Large intestine (tissue), 3 donors: ENCODE results near the gene RBM12. TPM values are rescaled to one million over a fixed set of nuclear protein-coding genes. Genes with fewer than 3 reads are reported as not detected.

Source experiments
- DNase-seq, 2 donors: peaks; one replicate each; pipeline versions ENCODE4 v3.0.0 to v3.0.0-alpha.2; 2013
- H3K27ac ChIP-seq: one replicate; pipeline ENCODE4 v1.5.1; 2013; ENCODE audit warnings: low read length
- H3K27me3 ChIP-seq: 2 replicates; pipeline ENCODE4 v1.6.1; 2013; ENCODE audit warnings: low read length; ENCODE audit not compliant: control insufficient read depth, insufficient read depth
- H3K36me3 ChIP-seq: 2 replicates; pipeline ENCODE4 v1.6.1; 2013; ENCODE audit warnings: low read length; ENCODE audit not compliant: control insufficient read depth, insufficient read depth
- H3K4me1 ChIP-seq: one replicate; pipeline ENCODE4 v1.6.1; 2013; ENCODE audit warnings: low read length; ENCODE audit not compliant: control insufficient read depth, insufficient read depth
- H3K4me3 ChIP-seq: one replicate; pipeline ENCODE4 v1.5.1; 2013; ENCODE audit warnings: low read length
- H3K9me3 ChIP-seq: one replicate; pipeline ENCODE4 v1.6.1; 2013; ENCODE audit warnings: mild to moderate bottlenecking, low read depth, low read length, moderate library complexity; ENCODE audit not compliant: control insufficient read depth
- WGBS: methylation state at CpG from one replicate; pipeline ENCODE4 v1.1.5; 2013; ENCODE audit warnings: low lambda C conversion rate; ENCODE audit not compliant: insufficient coverage; 5-methylcytosine and 5-hydroxymethylcytosine counted together
- polyA plus RNA-seq: library from polyadenylated mRNA; unstranded; fragments of 120-200 nt; gene quantifications from one replicate; pipeline ENCODE4 v1.2.1, GENCODE V29; 2013

RBM12 gene
- polyA plus RNA-seq, 1 donor, result 62.4 TPM

- H3K4me3 ChIP-seq, result no peak overlapping the region
- no peak overlapping the region for H3K27ac ChIP-seq
- no peak for DNase-seq
- peaks cover 20% of the 10 kb centered on the region for H3K27me3 ChIP-seq
- peaks cover 14% of the 10 kb centered on the region for H3K36me3 ChIP-seq
- peaks cover 3% of the 10 kb centered on the region for H3K9me3 ChIP-seq
- WGBS, result 100% methylated on average over 1 of the region's 2 CpGs
- peaks cover 19% of the 10 kb centered on the region for H3K4me1 ChIP-seq
Observed at GRCh38 chr20:35621560-35621946, 43.1 kb downstream of the RBM12 start.

DNA sequence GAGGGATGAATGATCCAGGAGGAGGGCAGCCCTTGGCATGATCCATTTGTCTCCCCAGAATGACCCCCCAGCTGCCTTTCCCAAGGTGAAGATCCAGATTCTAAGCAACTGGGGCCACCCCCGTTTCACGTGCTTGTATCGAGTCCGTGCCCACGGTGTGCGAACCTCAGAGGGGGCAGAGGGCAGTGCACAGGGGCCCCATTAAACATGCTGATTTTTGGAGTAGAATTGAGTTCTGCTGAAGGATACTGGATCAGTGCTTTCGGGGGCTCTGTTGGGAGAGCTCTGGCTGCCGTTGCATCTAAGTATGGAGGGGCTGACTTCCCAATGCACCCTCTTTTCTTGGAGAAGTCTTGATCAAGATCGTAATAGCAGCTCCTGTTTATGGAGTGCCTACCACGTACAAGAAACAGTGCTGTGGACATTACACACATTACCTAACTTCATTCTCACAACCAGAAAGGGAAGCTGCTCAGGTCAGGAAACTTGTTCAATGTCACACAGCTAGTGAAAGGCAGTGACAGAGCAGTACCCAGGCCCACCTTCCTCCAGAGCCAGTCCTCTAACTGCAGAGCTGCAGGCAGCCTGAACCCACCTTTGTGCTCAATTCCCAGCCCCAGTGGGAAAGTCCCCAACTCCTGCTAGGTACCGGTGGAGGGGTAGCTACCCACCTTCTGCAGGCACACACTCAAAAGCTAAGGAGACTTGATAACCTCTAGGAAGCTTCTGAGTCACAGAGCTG lies 43.7 kb downstream of the RBM12 start:
- Histone ChIP-seq H3K36me3 (peaks cover 8% of the 10 kb centered on the region), H3K4me3 (no peak overlapping the region), H3K4me1 (peaks cover 19% of the 10 kb centered on the region), H3K27ac (no peak overlapping the region), H3K27me3 (peaks cover 20% of the 10 kb centered on the region), H3K9me3 (peaks cover 4% of the 10 kb centered on the region)
- WGBS, result no CpG with 5 or more reads among the region's 11 CpGs
- DNase-seq, result no peak

- peak; percentile 61 to 81 for DNase-seq
- Histone ChIP-seq H3K9me3 (peaks cover 6% of the 10 kb centered on the region), H3K36me3 (no peaks in the 10 kb centered on the region), H3K4me3 (peak overlapping the region; percentile 27), H3K4me1 (peaks cover 23% of the 10 kb centered on the region), H3K27me3 (peaks cover 20% of the 10 kb centered on the region), H3K27ac (no peak overlapping the region)
- WGBS, result 0% methylated on average over 2 of the region's 49 CpGs
Observed at GRCh38 chr20:35619196-35620095, 45.3 kb downstream of the RBM12 start.

GRCh38 chr20:35618263-35619131 lies 46.2 kb downstream of the RBM12 start:
- Histone ChIP-seq H3K4me3 (peak overlapping the region; percentile 19), H3K9me3 (peaks cover 6% of the 10 kb centered on the region), H3K27me3 (peaks cover 24% of the 10 kb centered on the region), H3K36me3 (no peaks in the 10 kb centered on the region), H3K4me1 (peaks cover 23% of the 10 kb centered on the region), H3K27ac (no peak overlapping the region)
- WGBS, result no CpG with 5 or more reads among the region's 35 CpGs
- no peak for DNase-seq

- H3K27ac ChIP-seq, result no peak overlapping the region
- DNase-seq, result peak in 1 of 2 donors; percentile 50
- peaks cover 23% of the 10 kb centered on the region for H3K4me1 ChIP-seq
- H3K27me3 ChIP-seq, result peaks cover 24% of the 10 kb centered on the region
- no peaks in the 10 kb centered on the region for H3K36me3 ChIP-seq
- peaks cover 6% of the 10 kb centered on the region for H3K9me3 ChIP-seq
- WGBS, result 35% methylated on average over 2 of the region's 22 CpGs
- peak overlapping the region; percentile 29 for H3K4me3 ChIP-seq
Observed at GRCh38 chr20:35617397-35618262, 47.1 kb downstream of the RBM12 start.

DNA sequence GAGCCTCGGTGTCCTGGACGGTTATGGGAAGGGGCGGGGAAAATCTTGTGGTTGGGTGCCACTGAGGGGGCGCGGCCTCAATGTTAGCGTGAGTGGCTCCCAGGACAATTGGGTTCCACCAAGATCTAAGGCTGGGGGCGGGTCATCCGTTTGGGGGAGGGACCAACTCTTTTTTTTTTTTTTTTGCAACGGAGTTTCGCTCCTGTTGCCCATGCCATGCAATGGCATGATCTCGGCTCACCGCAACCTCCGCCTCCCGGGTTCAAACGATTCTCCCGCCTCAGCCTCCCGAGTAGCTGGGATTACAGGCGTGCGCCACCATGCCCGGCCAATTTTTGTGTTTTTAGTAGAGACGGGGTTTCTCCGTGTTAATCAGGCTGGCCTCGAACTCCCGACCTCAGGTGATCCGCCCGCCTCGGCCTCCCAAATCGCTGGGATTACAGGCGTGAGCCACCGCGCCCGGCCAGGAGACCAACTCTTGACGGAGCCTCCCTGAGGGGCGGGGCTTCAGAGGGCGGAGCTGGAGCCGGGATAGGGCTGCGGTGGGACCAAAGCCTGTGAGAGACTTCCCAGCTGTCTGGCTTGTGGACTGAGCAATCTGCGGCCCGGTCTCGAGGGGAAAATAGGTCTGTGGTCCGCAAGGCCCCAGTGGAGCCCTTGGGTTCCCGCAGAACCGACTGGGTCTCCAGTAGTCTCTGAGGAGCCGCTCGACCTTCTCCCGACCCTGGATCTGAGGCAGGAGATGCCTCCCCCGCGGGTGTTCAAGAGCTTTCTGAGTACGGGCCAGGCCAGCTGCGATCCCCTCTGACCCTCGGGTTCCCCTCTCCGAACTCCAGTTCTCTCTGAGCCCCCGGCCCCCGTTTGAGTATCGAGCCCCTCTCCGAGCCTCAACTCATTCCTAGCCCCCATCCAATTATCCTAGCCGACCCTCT lies 48.0 kb downstream of the RBM12 start:
- no CpG with 5 or more reads among the region's 57 CpGs for WGBS
- H3K36me3 ChIP-seq, result no peaks in the 10 kb centered on the region
- H3K4me3 ChIP-seq, result peak overlapping the region; percentile 29
- peaks cover 23% of the 10 kb centered on the region for H3K4me1 ChIP-seq
- H3K27ac ChIP-seq, result no peak overlapping the region
- peaks cover 24% of the 10 kb centered on the region for H3K27me3 ChIP-seq
- H3K9me3 ChIP-seq, result peaks cover 6% of the 10 kb centered on the region
- DNase-seq, result peak; percentile 69 to 80

DNA sequence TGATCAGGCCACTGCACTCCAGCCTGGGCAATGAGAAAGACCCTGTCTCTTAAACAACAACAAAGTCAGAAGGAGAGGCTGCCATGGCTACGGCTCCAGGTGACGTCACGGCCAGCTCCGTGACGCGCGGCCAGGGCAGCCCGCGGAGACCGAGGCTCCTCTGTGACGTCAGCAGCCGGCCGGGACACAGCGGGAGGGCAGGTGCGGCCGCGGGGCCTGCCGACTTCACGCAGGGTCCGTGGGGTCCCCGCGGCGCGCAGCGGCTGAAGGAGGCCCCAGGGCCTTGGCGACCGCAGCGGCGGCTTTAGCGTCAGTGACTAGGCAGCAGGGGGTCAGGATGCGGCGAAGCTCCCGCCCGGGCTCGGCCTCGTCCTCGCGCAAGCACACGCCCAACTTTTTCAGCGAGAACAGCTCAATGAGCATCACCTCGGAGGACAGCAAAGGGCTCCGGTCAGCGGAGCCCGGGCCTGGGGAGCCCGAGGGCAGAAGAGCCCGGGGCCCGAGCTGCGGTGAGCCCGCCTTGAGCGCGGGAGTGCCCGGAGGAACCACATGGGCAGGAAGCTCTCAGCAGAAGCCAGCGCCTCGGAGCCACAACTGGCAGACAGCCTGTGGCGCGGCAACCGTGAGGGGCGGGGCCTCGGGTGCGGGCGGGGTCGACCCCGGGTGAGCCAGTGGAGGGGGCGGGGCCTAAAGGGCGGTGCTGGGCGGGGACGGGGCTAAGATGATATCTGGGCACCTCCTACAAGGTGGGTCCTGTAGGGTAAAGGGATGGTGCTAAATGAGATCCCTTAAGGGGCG lies 48.8 kb downstream of the RBM12 start, which contains the start of gene SPAG4:
TSS of gene SPAG4 (plus strand) at position 163 of the 798 bp plus-strand sequence. CDS start at position 338, 175 bp downstream.
- H3K4me3 ChIP-seq, result peak within 1 kb of the TSS; percentile 54
- WGBS, result no CpG with 5 or more reads among the region's 68 CpGs
- H3K9me3 ChIP-seq, result peaks cover 6% of the 10 kb centered on the region
- H3K36me3 ChIP-seq, result no peaks in the 10 kb centered on the region
- DNase-seq, result peak; percentile 96 to 98
- peaks cover 23% of the 10 kb centered on the region for H3K4me1 ChIP-seq
- peaks cover 24% of the 10 kb centered on the region for H3K27me3 ChIP-seq
- peak within 1 kb of the TSS; percentile 78 for H3K27ac ChIP-seq

GRCh38 chr20:35611482-35611881 lies 53.2 kb downstream of the RBM12 start:
- no peak overlapping the region for H3K27ac ChIP-seq
- H3K4me1 ChIP-seq, result peaks cover 4% of the 10 kb centered on the region
- peaks cover 3% of the 10 kb centered on the region for H3K9me3 ChIP-seq
- H3K36me3 ChIP-seq, result no peaks in the 10 kb centered on the region
- H3K4me3 ChIP-seq, result no peak overlapping the region
- no peak for DNase-seq
- peaks cover 4% of the 10 kb centered on the region for H3K27me3 ChIP-seq
- WGBS, result no CpG with 5 or more reads among the region's 2 CpGs
